NCI-H748 (cell line): Measurements from ENCODE around the gene RARG.
A peak's percentile ranks its signal among the peaks of the same experiment; 100 is the strongest.
"Not testable (repeated sequence)": the region's sequence is repeated elsewhere in the genome, so short reads cannot be mapped to it uniquely, and the experiment has no call there.

Experiments
- DNase-seq: peaks from one replicate; lab custom pipeline; 2025; ENCODE audit not compliant: unreplicated experiment; lab: John Stamatoyannopoulos, UW

RARG gene

GRCh38 chr12:53193040-53193439 is 39.0 kb downstream of the RARG start:
- DNase-seq = no peak

- DNase-seq = no peak
Measured at GRCh38 chr12:53192531-53193021, 39.4 kb downstream of the RARG start.

- DNase-seq = no peak
Measured at GRCh38 chr12:53191885-53192530, 40.0 kb downstream of the RARG start.

DNA sequence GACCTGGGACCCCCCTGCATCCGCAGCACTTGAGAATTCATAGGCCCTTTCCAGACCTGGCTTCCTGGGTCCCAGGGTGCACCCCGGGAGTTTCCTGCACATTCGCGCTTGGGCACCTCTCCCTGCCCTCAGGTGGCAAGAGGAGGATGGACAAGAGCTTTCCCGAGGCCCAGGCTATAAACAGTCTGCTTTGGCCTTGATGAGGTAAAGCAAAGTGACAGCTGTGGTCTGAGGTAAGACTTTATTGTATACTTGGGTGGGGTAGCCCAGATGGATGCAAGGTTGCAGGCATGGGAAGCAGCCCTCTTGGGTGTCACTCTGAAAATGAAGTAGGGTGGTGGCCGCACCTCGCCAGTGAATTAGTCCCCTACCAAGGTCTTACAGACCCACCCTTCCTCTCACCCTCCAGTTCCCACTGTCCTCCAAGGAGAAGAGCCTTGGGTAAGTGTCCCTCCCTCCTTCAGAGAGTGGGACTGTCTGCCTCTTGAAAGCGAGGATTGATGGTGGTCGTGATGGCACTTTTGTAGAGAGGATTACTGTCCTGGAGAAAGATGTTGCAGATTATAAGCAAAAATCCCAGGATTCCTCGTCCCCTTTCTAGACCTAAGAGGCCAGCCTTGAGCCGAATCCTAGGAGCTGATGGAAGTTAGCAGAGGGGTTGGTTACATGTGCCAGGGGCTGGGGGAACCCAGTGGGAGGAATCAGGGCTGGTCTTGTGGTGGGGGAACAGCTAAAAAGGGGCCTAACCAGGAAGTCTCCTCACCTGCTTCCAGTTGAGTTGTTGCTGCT is 40.7 kb downstream of the RARG start:
- DNase-seq = no peak

DNA sequence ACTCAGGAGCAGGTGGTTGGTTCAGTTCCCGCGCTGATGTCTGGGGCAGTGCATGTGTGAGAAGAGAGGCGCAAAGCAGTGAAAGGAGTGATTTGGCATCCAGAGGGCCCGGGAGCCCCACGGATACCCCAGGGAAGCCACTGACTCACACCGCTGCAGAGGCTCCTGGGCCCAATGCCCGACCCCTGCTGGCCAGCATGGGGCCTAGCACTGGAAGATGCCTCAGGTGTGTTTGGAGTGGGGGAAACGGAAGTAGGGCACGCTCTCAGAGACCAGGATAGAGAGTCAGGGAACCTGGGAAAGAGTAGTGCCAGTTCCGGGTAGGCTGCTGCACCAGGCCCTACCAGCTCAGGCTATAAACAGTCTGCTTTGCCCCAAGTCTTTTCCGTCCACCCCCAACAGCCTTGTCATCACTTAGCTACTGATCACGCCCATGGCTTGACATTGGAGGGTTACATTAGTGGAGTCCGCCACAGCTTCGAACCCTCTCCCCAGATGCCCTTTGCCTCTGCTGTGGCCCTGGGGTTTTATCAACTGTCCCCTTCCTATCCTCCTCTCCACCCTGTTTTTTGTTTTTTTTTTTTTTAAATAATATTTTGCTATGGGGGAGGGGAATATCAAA is 41.8 kb downstream of the RARG start:
- DNase-seq = peak; percentile 56

DNA sequence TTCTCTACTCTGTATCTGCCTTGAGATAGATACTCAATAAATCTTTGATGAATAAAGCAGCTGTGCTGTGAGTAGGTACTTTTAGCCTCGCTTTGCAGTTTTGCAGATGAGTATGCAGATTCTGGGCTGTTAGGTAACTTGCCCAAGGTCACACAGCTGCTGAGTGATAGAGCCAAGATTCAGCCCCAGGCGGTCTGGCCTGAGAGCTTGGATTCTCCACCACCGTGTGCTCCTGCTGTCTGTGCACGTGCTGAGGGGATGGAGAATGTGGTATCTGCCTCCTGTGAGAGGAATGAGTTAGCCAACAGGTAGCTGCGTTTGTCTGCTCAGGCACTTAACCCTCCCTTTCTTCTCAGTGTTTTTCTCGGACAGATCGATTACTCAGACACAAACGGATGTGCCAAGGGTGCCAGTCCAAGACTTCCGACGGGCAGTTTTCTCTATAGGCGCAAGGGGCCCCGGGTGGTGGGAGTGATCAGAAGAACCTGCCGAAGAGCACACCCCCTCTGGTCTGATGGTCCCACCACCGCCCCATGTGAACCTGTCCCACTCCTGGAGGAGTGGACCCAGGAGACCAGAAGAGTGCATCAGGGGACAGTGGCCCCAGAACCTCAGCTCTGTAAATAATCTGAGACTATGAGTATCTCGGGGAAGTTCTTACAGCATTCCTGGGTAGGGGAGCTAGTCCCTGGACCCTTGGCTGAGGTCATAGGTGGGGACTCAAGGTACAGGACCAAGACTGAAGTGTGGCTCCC is 44.7 kb downstream of the RARG start:
- DNase-seq = no peak

DNA sequence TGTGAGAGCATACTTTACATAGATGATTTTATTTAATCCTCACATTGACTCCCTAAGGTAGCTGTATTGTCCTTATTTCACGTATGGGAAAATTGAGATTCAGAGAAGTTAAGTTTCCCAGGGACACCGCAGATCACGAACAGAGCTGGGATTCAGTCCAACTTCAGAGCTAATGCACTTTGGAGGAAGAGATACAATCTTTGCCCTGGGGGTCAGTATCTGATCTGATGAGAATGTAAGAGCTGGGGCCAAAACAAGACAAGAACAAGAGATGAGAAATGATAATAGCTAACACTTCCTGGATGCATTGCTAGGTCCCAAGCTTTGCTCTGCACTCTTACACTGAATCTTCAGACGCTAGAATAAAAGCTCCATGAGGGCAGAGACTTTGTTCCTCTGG is 45.3 kb downstream of the RARG start:
- no peak for DNase-seq

GRCh38 chr12:53185582-53186153 is 46.3 kb downstream of the RARG start:
- no peak for DNase-seq

DNA sequence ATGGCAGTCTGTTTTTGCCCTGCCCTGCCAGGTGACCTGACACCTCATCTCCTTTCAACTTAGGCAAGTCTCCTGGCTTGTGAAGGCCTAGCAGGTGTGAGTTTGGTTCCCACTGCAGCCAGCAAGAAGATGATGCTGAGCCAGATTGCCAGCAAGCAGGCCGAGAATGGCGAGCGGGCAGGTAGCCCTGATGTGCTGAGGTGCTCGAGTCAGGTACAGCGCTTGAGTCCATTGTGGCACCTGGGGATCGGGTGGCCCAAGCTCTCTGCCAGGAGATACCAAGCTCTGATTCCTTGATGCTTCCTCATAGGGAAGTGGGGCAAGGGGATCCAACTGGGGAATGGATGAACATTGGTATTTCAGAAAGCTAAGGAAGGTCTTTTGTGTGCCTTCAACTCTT is 47.2 kb downstream of the RARG start:
- no peak for DNase-seq

DNA sequence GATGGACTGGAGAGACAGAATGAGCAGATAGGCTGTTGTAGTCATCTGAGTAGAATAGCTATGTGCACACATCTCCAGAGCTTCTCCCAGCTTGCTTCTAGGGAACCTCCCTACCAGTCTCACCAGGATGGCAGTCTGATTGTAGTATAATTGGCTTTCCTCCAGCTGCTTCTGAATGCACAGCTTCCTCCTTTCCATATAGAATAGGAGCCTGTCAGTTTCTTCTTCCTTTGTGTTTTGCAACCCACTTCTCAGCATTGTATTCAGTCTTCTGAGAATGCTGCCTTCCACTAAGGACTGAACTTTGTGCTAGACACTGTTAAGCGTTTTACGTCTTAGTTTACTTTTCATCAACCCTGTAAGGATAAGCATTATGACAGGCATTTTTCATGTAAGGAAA is 49.1 kb downstream of the RARG start:
- DNase-seq = no peak

DNA sequence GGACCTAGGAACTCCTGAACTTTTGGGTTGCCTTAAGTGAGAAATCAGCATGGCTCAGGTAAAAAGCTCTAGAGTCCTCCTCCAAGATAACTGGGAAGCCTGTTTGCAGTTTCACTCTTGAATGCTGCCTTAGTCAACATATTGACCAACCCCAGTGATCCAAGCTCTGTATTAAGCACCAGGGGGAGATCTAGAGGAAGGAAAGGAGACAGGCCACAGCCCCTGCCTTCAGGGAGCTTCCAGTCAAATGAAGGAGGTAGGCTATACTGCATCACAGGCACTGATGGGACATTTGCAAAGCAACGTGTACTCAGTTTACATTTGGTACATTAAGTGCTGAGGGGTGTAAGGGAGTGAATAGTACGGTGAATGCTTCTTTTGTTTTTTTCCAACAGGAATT is 50.1 kb downstream of the RARG start:
- no peak for DNase-seq

GRCh38 chr12:53180931-53181645 is 50.9 kb downstream of the RARG start:
- DNase-seq = peak; percentile 91

- peak; percentile 99 for DNase-seq
Measured at GRCh38 chr12:53180220-53180930, 51.6 kb downstream of the RARG start, which contains the start of the genes CSAD and ZNF740. CSAD (minus strand) TSS chr12:53180925; CDS start chr12:53173470, 7,455 bp downstream. ZNF740 (plus strand) TSS chr12:53180722; CDS start chr12:53181984, 1,262 bp downstream.

DNA sequence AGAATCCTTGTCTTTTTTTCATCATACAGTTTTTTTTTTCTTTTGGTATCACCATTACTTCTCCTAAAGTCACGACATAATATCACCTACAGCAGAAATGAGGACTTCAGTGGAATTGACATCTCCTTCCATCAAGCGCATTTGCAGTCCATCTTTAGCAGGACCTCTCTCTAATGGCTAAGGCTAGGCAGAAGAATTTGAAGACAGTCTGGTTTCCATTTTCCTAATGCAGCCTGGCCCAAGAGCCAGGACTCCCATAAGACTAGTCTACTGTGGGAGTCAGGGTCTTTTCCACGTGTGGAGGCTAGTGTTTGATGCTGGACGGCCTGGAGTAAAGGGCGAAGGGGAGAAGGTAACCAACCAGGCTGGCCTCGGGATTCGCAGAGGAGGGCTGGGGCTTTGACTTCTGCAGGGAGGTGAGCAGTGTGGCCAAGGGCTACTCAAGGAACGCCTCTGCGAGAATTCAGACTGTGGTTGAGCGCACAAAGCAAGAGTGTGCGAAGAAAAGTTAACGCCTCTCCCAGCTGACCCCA is 52.3 kb downstream of the RARG start:
- peak; percentile 61 for DNase-seq

DNA sequence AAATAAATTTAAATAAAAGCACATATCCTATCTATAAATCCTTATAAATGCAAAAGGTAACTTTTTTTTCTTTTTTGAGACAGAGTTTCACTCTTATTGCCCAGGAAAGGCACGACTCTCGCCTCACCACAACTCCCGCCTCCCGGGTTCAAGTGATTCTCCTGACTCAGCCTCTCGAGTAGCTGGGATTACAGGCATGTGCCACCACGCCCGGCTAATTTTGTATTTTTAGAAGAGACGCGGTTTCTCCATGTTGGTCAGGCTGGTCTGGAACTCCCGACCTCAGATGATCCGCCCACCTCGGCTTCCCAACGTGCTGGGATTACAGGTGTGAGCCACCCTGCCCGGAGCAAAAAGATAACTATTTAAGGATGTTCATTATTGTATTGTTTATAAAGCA is 53.2 kb downstream of the RARG start:
- DNase-seq = not testable (repeated sequence)

DNA sequence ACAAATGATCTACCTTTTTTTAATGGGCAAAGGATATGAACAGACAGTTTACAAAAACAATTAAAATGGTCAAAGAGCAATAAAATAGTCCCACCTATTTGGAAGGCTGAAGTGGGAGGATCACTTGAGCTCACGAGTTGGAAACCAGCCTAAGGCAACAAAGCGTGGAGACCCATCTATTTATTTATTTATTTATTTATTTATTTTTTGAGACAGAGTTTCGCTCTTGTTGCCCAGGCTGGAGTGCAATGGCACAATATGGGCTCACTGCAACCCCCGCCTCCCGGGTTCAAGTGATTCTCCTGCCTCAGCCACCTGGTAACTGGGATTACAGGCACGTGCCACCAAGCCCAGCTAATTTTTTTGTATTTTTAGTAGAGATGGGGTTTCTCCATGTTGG is 54.6 kb downstream of the RARG start:
- DNase-seq = not testable (repeated sequence)

DNA sequence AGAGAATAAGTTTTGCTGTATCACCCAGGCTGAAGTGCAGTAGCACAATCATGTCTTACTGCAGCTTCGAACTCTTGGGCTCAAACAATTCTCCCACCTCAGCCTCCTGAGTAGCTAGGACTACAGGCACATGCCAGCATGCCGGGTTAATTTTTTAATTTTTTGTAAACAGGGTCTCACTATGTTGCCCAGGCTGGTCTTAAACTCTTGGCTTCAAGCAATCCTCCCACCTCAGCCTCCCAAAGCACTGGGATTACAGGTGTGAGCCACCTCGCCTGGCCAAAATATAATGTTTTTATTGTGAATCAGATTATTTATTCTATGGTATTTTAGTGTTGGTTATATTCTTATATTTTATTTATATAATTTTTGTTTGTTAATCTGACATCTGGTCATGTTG is 55.3 kb downstream of the RARG start:
- no peak for DNase-seq

DNA sequence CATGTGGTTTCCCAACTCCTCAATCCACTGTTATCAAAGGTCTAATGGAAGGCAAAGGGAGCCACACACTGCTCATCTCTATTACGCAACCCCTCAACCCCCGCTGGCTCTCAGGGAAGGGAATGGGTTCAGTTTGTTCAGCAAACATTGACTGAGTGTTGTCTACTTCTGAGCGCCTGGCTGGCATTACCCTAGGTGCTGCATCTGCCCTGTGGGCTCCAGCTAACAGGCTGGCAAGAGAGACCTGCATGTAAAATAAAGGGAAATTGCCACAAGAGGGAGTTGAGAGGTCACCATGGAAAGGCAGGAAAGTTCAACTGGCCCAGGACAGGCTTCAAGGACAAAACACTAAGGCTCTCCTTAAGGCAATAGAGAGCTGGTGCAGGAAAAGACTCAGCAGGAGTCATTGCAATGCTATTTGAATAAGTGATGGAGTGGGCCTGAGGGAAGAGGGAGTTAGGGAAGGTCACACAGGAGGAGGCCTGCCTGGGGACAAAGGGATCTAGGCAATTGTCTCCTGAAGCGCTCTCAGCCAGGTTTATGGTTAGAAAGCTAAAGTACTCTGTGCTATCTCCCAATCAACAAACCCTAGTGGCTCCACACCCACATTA is 57.0 kb downstream of the RARG start:
- DNase-seq = peak; percentile 68
